ENCODE data around the gene FARP1.

Gene FARP1

GRCh38 chr13:98190889-98191444 is 48.1 kb downstream of the FARP1 start:
- TF ChIP-seq RAD21 (IDR thresholded peaks at IDR 0.05; ENCODE audit: low read depth) (no peak), REST (IDR thresholded peaks at IDR 0.05; ENCODE audit: low read depth) (no peak), EGR1 (IDR thresholded peaks at IDR 0.05) (no peak), TCF12 (IDR thresholded peaks at IDR 0.05; ENCODE audit: low read depth) (no peak), EP300 (IDR thresholded peaks at IDR 0.05; ENCODE audit: borderline replicate concordance) (no peak), CEBPB (IDR thresholded peaks at IDR 0.05) (no peak), MAX (IDR thresholded peaks at IDR 0.05) (no peak), NFIC (IDR thresholded peaks at IDR 0.05) (no peak), ZBTB7A (IDR thresholded peaks at IDR 0.05; ENCODE audit: low read depth) (no peak), TEAD4 (IDR thresholded peaks at IDR 0.05) (no peak), YY1 (IDR thresholded peaks at IDR 0.05; ENCODE audit: low read depth) (no peak), FOXM1 (IDR thresholded peaks at IDR 0.05; ENCODE audit: borderline replicate concordance, low read depth) (no peak), CREB1 (IDR thresholded peaks at IDR 0.05; ENCODE audit: low read depth) (no peak), USF1 (IDR thresholded peaks at IDR 0.05) (no peak), TAF1 (IDR thresholded peaks at IDR 0.05; ENCODE audit: low read depth) (no peak)

DNA sequence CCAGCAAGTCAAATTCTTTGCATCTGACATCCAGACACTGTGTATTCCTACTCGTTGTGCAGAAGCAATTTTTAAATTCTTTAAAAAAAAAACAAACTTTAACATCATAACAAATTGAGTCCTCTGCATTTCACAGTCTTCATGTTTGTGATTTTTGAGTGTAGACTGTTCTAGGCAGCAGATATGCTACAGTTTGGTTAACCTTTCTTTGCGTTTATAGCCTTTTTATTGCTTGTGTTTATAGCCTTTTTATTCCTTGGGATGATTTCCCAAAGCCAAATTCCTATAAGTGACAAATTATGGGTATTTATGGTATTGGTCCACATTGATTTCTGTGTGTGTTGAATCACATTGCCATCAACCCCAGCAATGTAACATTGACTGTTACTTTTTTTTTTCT is 49.1 kb downstream of the FARP1 start:
- no peak for TF ChIP-seq USF1 (IDR thresholded peaks at IDR 0.05)
- TF ChIP-seq EGR1 (IDR thresholded peaks at IDR 0.05): no peak
- TF ChIP-seq CEBPB (IDR thresholded peaks at IDR 0.05): no peak
- no peak for TF ChIP-seq CREB1 (IDR thresholded peaks at IDR 0.05; ENCODE audit: low read depth)
- TF ChIP-seq ZBTB7A (IDR thresholded peaks at IDR 0.05; ENCODE audit: low read depth): no peak
- no peak for TF ChIP-seq TCF12 (IDR thresholded peaks at IDR 0.05; ENCODE audit: low read depth)
- TF ChIP-seq EP300 (IDR thresholded peaks at IDR 0.05; ENCODE audit: borderline replicate concordance): no peak
- TF ChIP-seq MAX (IDR thresholded peaks at IDR 0.05): no peak
- no peak for TF ChIP-seq NFIC (IDR thresholded peaks at IDR 0.05)
- no peak for TF ChIP-seq RAD21 (IDR thresholded peaks at IDR 0.05; ENCODE audit: low read depth)
- no peak for TF ChIP-seq YY1 (IDR thresholded peaks at IDR 0.05; ENCODE audit: low read depth)

DNA sequence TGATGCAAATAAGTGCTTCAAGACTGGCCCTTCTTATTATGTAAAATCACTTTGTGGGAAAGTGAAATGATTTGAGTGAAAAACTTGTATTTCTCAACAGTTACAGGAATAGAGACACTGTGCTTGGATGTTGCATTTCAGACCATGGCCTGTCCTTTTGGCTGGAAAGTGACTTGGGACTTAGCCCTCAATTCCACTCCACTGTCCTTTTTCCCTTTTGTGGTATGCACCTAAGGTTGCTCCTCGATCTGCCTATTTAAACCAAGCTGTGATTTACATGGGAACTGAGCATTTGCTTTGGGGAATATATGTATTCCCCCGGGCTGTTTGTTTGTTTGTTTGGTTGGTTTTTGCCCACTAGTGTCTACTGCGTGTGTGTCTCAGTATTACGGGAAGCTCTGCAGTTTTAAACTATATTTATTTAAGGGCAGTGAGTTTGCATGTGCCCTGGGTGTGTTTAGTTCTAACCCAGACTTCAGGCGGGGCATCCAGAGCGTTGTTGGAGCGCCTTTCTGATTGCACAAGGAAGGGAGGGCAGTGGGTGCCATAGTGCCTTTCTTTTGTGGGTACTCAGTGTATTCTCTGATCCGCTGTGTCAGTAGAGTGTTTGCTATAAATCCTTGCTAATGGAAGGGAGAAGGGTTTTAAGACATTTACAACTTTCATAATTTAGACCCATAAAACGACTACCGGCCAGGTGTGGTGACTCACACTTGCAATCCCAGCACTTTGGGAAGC is 52.3 kb downstream of the FARP1 start:
- TF ChIP-seq RAD21 (IDR thresholded peaks at IDR 0.05; ENCODE audit: low read depth): no peak
- TF ChIP-seq ZBTB7A (IDR thresholded peaks at IDR 0.05; ENCODE audit: low read depth): no peak
- TF ChIP-seq MAX (IDR thresholded peaks at IDR 0.05): no peak
- TF ChIP-seq YY1 (IDR thresholded peaks at IDR 0.05; ENCODE audit: low read depth): no peak

GRCh38 chr13:98198683-98199082 is 55.8 kb downstream of the FARP1 start:
- no peak for TF ChIP-seq USF1 (IDR thresholded peaks at IDR 0.05)
- TF ChIP-seq EP300 (IDR thresholded peaks at IDR 0.05; ENCODE audit: borderline replicate concordance): no peak
- TF ChIP-seq RAD21 (IDR thresholded peaks at IDR 0.05; ENCODE audit: low read depth): no peak
- TF ChIP-seq CREB1 (IDR thresholded peaks at IDR 0.05; ENCODE audit: low read depth): no peak
- no peak for TF ChIP-seq TCF12 (IDR thresholded peaks at IDR 0.05; ENCODE audit: low read depth)
- TF ChIP-seq FOXM1 (IDR thresholded peaks at IDR 0.05; ENCODE audit: borderline replicate concordance, low read depth): no peak
- TF ChIP-seq CEBPB (IDR thresholded peaks at IDR 0.05): no peak
- TF ChIP-seq TEAD4 (IDR thresholded peaks at IDR 0.05): no peak
- no peak for TF ChIP-seq ZBTB7A (IDR thresholded peaks at IDR 0.05; ENCODE audit: low read depth)
- no peak for TF ChIP-seq NFIC (IDR thresholded peaks at IDR 0.05)
- TF ChIP-seq EGR1 (IDR thresholded peaks at IDR 0.05): no peak
- TF ChIP-seq TAF1 (IDR thresholded peaks at IDR 0.05; ENCODE audit: low read depth): no peak
- no peak for TF ChIP-seq REST (IDR thresholded peaks at IDR 0.05; ENCODE audit: low read depth)
- no peak for TF ChIP-seq MAX (IDR thresholded peaks at IDR 0.05)
- no peak for TF ChIP-seq YY1 (IDR thresholded peaks at IDR 0.05; ENCODE audit: low read depth)
